ENCODE results near the gene NBAS. TPM values are rescaled to one million over a fixed set of nuclear protein-coding genes. Genes with fewer than 3 reads are reported as not detected.

Gene NBAS
- total RNA-seq, 1 donor from 2014 or later: 52.9 TPM

- no peak for TF ChIP-seq CTCF (IDR thresholded peaks at IDR 0.05; ENCODE audit: unreplicated experiment)
- Mint-ChIP-seq H3K36me3 (peaks cover 1% of the 10 kb centered on the region), H3K4me3 (no peak overlapping the region), H3K4me1 (peaks cover 27% of the 10 kb centered on the region), H3K9me3 (no peaks in the 10 kb centered on the region), H3K27me3 (ENCODE audit: low read depth) (no peaks in the 10 kb centered on the region), H3K27ac (no peak overlapping the region)
- no peak for DNase-seq (ENCODE audit: low spot score in 2 of 2, unreplicated experiment in 2 of 2)
These were observed 376.6 kb downstream of the NBAS start for GRCh38 chr2:15184491-15184890.

GRCh38 chr2:15182275-15182674, 378.9 kb downstream of the NBAS start:
- Mint-ChIP-seq H3K27ac (no peak overlapping the region), H3K4me3 (no peak overlapping the region), H3K4me1 (peaks cover 22% of the 10 kb centered on the region), H3K27me3 (ENCODE audit: low read depth) (no peaks in the 10 kb centered on the region), H3K36me3 (peaks cover 1% of the 10 kb centered on the region), H3K9me3 (no peaks in the 10 kb centered on the region)
- TF ChIP-seq CTCF (IDR thresholded peaks at IDR 0.05; ENCODE audit: unreplicated experiment): no peak
- DNase-seq (ENCODE audit: low spot score in 2 of 2, unreplicated experiment in 2 of 2): no peak

- H3K4me3 Mint-ChIP-seq: no peak overlapping the region
- no peak for DNase-seq (ENCODE audit: low spot score in 2 of 2, unreplicated experiment in 2 of 2)
- H3K4me1 Mint-ChIP-seq: peaks cover 21% of the 10 kb centered on the region
- H3K27me3 Mint-ChIP-seq (ENCODE audit: low read depth): no peaks in the 10 kb centered on the region
- TF ChIP-seq CTCF (IDR thresholded peaks at IDR 0.05; ENCODE audit: unreplicated experiment): no peak
- no peaks in the 10 kb centered on the region for H3K9me3 Mint-ChIP-seq
- peaks cover 1% of the 10 kb centered on the region for H3K36me3 Mint-ChIP-seq
- no peak overlapping the region for H3K27ac Mint-ChIP-seq
These were observed 379.9 kb downstream of the NBAS start for GRCh38 chr2:15181092-15181745.

- Mint-ChIP-seq H3K27me3 (ENCODE audit: low read depth) (no peaks in the 10 kb centered on the region), H3K36me3 (peaks cover 1% of the 10 kb centered on the region), H3K27ac (no peak overlapping the region)
These were observed 380.8 kb downstream of the NBAS start for GRCh38 chr2:15180379-15180778.

GRCh38 chr2:15178946-15179345, 382.2 kb downstream of the NBAS start:
- no peak for DNase-seq (ENCODE audit: low spot score in 2 of 2, unreplicated experiment in 2 of 2)
- no peak overlapping the region for H3K27ac Mint-ChIP-seq
- H3K4me1 Mint-ChIP-seq: peaks cover 29% of the 10 kb centered on the region
- H3K9me3 Mint-ChIP-seq: no peaks in the 10 kb centered on the region
- TF ChIP-seq CTCF (IDR thresholded peaks at IDR 0.05; ENCODE audit: unreplicated experiment): no peak
- H3K36me3 Mint-ChIP-seq: peaks cover 1% of the 10 kb centered on the region
- H3K4me3 Mint-ChIP-seq: no peak overlapping the region
- H3K27me3 Mint-ChIP-seq (ENCODE audit: low read depth): no peaks in the 10 kb centered on the region

More at GRCh38 chr2:15180379-15180778, 380.8 kb downstream of the NBAS start:
- H3K4me1 Mint-ChIP-seq: peaks cover 28% of the 10 kb centered on the region
- H3K9me3 Mint-ChIP-seq: no peaks in the 10 kb centered on the region
- no peak for TF ChIP-seq CTCF (IDR thresholded peaks at IDR 0.05; ENCODE audit: unreplicated experiment)
- H3K4me3 Mint-ChIP-seq: no peak overlapping the region
- no peak for DNase-seq (ENCODE audit: low spot score in 2 of 2, unreplicated experiment in 2 of 2)

Measured in mesothelial cell of epicardium (in vitro differentiated cells).